Retinal pigment epithelial cell (primary cell): ENCODE results near the gene PBX4.

Experiments used
- DNase-seq: peaks from one replicate; pipeline ENCODE4 v3.0.0-alpha.2; 2010; ENCODE audit warnings: low read depth
- H3K4me3 ChIP-seq: 2 replicates; pipeline ENCODE4 v1.5.1; 2011; ENCODE audit warnings: mild to moderate bottlenecking, low read length, control low read depth, moderate library complexity
- CTCF ChIP-seq: conservative IDR thresholded peaks from 2 replicates; pipeline ENCODE4 v1.5.1; 2011; ENCODE audit warnings: low read depth, low read length, control low read depth, inconsistent platforms

Gene PBX4

DNA sequence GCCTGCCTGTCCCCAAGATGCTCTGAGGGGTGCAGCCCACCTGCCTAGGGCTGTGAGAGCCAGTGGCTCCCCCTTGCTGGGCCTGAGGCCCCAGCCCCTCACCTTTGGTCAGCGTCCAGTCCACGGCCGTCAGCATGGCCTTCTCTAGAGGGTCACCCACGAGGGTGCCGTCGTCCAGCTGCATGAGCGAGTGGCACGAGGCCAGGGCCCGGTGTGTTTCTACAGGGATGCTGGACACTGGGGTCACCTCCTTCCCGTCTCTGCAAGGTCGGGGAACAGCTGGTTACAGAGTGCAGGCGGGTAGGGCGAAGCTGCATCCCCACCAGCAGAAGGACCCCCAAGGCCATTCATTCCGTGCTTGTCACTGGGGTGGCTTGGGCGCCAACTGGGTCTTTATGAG, 36.0 kb upstream of the PBX4 start:
- TF ChIP-seq CTCF: no peak
- DNase-seq: no peak
- no peak overlapping the region for H3K4me3 ChIP-seq

DNA sequence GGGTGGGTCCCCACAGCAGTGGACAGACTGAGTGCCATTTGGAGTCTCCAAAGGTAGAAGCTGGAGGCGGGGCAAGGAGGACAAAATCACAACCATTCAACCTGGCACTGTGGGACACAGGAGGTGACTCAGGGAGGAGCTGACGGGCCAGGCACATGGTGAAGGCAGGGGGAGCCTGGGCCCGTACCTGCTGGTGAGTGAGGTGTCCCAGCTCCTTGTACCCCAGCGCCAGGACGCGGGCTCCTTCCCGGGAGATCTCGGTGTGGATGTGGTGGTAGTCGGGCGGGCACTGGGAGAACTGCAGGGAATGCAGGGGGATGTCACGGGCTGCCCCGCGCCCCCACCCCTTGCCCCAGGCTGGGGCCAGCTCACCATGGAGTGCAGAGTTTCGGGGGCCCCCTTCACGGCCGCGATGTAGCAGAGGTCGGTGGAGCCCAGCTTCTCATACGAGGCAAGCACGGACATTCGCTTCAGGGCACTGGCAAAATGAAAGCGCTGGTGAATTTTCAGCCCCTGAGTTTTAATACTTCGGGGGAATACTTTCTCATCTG, 35.2 kb upstream of the PBX4 start:
- TF ChIP-seq CTCF: no peak
- no peak overlapping the region for H3K4me3 ChIP-seq
- DNase-seq: no peak

- no peak for DNase-seq
- no peak overlapping the region for H3K4me3 ChIP-seq
- TF ChIP-seq CTCF: no peak
Observed at GRCh38 chr19:19652482-19653295, 34.2 kb upstream of the PBX4 start.

- no peak for TF ChIP-seq CTCF
- no peak for DNase-seq
- H3K4me3 ChIP-seq: no peak overlapping the region
Observed at GRCh38 chr19:19651076-19651475, 32.6 kb upstream of the PBX4 start.

DNA sequence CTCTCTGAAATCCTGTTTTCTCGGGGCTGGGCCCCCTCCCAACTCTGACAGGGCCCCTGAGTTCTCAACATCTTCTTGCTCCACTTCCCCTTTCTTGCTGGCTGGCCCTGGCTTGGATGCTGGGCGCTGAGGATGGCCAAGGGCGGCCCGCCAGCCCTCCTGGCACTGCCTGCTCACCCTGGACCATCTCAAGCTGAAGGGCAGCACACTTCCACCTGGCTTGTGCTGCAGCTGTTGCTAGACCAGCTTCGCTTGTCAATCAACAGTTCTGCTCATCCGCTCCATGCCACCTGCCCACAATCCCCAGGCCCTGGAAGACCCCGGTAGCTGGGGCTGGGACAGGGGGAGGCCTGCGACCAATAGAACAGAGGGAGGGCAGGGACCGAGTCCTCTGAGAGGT, 31.8 kb upstream of the PBX4 start:
- no peak for TF ChIP-seq CTCF
- no peak for DNase-seq

DNA sequence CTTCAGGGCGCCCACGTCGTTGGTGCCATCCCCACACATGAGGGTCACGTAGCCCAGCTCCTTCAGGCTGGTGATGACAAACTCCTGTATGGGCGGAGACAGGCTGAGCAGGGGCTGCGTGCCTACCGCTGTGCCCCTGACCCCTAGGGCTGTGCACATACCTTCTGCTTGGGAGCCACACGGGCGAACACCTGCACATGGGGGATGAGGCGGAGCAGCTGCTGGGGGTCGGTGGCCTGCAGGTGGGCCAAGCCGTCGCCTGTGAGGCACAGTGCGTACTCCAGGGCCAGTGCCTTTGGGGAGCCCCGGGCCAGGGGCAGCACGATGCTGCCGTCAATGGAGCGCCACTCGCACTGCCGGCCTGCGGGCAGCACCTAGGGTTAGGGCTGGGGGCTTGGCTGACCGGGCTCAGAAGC, 31.1 kb upstream of the PBX4 start:
- no peak overlapping the region for H3K4me3 ChIP-seq
- no peak for TF ChIP-seq CTCF
- DNase-seq: no peak

More for the DNA sequence above, 31.8 kb upstream of the PBX4 start:
- no peak overlapping the region for H3K4me3 ChIP-seq

GRCh38 chr19:19649155-19649554, 30.7 kb upstream of the PBX4 start:
- no peak overlapping the region for H3K4me3 ChIP-seq
- TF ChIP-seq CTCF: no peak
- no peak for DNase-seq
